ENCODE measurements around the gene MEP1A.
"Not testable (repeated sequence)": the region's sequence is repeated elsewhere in the genome, so short reads cannot be mapped to it uniquely, and the experiment has no call there.

Gene MEP1A

DNA sequence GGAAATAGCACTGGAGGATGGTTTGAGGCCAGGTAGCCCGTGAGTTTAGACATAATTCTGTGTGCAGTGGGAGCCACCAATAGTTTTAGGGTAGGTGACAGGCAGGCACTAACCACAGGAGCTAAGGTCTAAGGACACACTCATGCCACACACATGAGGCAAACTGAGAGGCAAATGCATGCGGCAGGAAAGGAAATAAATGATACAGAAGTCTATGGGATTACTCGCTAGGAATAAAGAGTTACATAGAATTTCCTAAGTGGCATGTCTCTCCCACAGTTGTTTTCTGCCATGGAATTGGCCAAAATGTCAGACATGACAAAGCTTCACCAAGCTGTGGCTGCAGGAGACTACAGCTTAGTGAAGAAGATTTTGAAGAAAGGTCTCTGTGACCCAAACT lies 41.5 kb upstream of the MEP1A start:
- TF ChIP-seq, protein P1, sequence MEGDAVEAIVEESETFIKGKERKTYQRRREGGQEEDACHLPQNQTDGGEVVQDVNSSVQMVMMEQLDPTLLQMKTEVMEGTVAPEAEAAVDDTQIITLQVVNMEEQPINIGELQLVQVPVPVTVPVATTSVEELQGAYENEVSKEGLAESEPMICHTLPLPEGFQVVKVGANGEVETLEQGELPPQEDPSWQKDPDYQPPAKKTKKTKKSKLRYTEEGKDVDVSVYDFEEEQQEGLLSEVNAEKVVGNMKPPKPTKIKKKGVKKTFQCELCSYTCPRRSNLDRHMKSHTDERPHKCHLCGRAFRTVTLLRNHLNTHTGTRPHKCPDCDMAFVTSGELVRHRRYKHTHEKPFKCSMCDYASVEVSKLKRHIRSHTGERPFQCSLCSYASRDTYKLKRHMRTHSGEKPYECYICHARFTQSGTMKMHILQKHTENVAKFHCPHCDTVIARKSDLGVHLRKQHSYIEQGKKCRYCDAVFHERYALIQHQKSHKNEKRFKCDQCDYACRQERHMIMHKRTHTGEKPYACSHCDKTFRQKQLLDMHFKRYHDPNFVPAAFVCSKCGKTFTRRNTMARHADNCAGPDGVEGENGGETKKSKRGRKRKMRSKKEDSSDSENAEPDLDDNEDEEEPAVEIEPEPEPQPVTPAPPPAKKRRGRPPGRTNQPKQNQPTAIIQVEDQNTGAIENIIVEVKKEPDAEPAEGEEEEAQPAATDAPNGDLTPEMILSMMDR (IDR thresholded peaks at IDR 0.05; ENCODE audit: insufficient read depth, missing control alignments) = no peak
- no peak for FAIRE-seq
- DNase-seq (ENCODE audit: insufficient read length, low spot score) = no peak

DNA sequence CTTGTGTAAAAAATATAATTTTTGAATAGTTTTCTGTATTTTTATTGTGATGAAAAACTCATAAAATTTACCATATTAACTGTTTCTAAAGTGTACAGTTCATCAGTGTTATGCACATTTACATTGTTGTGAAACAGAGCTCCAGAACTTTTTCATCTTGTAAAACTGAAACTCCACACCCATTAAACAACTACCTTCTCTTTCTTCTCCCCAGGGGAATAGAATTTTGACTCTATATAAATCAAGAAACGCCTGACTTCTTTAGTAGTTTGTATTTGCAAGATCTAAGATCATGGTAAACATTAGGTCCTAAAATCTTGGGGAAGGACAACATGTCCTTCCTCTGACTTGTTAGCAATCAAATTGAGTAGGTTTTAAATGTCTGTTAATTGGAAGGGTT lies 37.3 kb upstream of the MEP1A start:
- FAIRE-seq (no peak), DNase-seq (ENCODE audit: insufficient read length, low spot score) (no peak)
- TF ChIP-seq, protein P1 (IDR thresholded peaks at IDR 0.05; ENCODE audit: insufficient read depth, missing control alignments) = no peak

DNA sequence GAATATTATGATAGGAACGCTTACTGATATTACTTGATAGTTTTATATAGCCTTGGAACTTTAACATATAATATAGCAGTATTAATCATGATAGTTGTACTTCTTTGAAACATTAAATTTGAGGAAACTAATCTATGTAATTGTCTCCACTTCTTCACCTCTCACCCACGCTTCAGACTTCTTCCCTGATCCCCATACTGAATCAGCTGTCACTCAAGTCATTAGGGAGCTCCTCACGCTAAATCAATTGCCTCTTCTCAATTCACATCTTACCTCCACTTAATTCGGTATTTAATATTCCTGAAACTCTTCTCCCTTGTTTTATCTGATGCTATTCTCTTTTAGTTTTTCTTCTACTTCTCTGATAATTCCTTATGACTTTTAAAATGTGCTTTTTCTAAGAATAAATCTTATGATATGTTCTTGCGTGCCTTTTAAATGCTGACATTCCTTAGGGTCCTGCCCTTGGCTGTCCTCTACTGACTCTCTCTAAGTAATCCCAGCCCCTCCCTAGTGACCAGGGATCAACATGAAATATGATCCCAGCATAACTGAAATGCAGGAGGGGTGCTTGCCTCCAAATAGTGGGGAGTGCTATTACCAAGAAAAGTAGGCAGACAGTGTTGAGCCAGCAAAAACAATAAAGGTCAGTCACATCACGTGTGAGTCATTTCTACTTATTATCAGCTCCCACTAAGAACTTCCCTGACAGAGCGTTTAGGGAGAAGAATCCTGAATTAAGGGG lies 36.5 kb upstream of the MEP1A start:
- TF ChIP-seq, protein P1 (IDR thresholded peaks at IDR 0.05; ENCODE audit: insufficient read depth, missing control alignments) = no peak
- FAIRE-seq = peak; percentile 35
- no peak for DNase-seq (ENCODE audit: insufficient read length, low spot score)

GRCh38 chr6:46757214-46757596 lies 36.0 kb upstream of the MEP1A start:
- TF ChIP-seq, protein P1 (IDR thresholded peaks at IDR 0.05; ENCODE audit: insufficient read depth, missing control alignments) = no peak
- DNase-seq (ENCODE audit: insufficient read length, low spot score) (no peak), FAIRE-seq (no peak)

- FAIRE-seq (no peak), DNase-seq (ENCODE audit: insufficient read length, low spot score) (no peak)
- TF ChIP-seq, protein P1 (IDR thresholded peaks at IDR 0.05; ENCODE audit: insufficient read depth, missing control alignments) = no peak
These were observed 34.0 kb upstream of the MEP1A start for GRCh38 chr6:46758960-46759753.

DNA sequence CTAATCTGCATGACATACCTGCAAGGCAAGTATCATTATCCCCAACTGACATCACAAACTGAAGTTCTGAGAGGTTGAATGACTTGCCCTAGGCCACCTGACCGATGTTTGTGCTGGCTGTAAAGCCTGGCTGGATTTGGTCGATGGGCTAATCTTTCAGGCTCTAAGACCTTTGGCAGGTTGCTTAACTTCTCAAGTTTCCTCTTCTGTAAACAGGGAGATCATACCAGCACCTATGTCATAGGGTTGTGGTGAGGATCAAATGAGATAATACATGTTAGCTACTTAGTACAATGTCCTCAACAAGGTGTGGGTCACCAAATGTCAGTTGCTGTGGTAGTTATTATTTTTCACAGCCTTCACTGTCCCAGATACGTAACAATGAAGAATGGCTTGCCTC lies 32.3 kb upstream of the MEP1A start:
- FAIRE-seq (no peak), DNase-seq (ENCODE audit: insufficient read length, low spot score) (no peak)
- TF ChIP-seq, protein P1 (IDR thresholded peaks at IDR 0.05; ENCODE audit: insufficient read depth, missing control alignments) = no peak

DNA sequence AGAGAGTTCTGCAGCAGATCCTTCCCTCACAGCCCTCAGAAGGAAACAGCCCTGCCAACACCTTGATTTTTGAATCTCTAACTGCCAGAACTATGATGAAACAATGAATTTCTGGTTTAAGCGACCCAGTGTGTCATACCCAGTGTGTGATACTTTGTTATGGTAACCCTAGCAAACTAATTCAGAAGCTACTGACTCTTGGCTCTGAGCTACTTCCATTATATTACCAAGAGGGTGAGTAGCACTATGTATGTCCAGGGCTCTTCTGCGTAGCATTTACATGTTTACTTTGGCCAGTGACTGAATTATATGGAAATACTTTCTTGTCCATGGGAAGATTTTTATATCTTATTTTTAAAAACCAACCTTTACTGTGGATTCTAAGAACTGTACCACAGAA lies 29.7 kb upstream of the MEP1A start:
- TF ChIP-seq, protein P1 (IDR thresholded peaks at IDR 0.05; ENCODE audit: insufficient read depth, missing control alignments) = no peak
- DNase-seq (ENCODE audit: insufficient read length, low spot score) (no peak), FAIRE-seq (no peak)

DNA sequence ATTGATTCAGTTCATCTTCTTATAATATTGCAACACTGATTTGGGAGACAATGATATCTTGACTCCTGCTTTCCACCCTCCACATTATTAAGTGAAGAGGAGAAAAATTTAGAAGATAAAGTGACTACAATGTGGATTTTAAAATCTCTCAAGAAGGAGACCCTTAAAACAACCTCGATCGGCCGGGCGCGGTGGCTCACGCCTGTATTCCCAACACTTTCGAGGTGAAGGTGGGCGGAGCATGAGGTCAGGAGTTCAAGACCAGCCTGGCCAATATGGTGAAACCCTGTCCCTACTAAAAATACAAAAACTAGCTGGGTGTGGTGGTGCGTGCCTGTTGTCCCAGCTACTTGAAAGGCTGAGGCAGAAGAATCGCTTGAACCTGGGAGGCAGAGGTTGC lies 28.9 kb upstream of the MEP1A start:
- DNase-seq (ENCODE audit: insufficient read length, low spot score); FAIRE-seq: not testable (repeated sequence)

Measured in D721Med (cell line).